GM12878 (cell line): Measurements from ENCODE around the gene STPG1. TPM values are rescaled to one million over a fixed set of nuclear protein-coding genes. Genes with fewer than 3 reads are reported as not detected.

ENCODE experiments used
- ATAC-seq: fragments of 200-7000 bp; cut with Tn5 transposase; 3 replicates; pipeline ENCODE4 v1.9.1; 2020; ENCODE audit warnings: mild to moderate bottlenecking, moderate library complexity
- BruUV-seq: library from RNA; stranded (reverse); fragments of 400-500 nt; replicated peaks from 2 replicates; lab custom pipeline; 2021; lab: Mats Ljungman, UMichigan
- CTCF ChIA-PET: fragments of 300-600 bp; sonication (Branson Sonifier 250); formaldehyde crosslinking; extraction: SDS; loops from one replicate; lab custom pipeline; 2021; ENCODE audit warnings: inconsistent platforms; lab: Yijun Ruan, JAX
- POLR2A ChIA-PET: fragments of 350-600 bp; formaldehyde crosslinking; extraction: SDS; loops from one replicate; lab custom pipeline; 2021; ENCODE audit warnings: inconsistent platforms; lab: Charles Lee
- RAD21 ChIA-PET: fragments of 300-600 bp; sonication (Branson Sonifier 250); formaldehyde crosslinking; loops from one replicate; lab custom pipeline; 2023; ENCODE audit warnings: antibody characterized with exemption; ENCODE audit not compliant: unreplicated experiment; lab: Charles Lee
- SMC1A ChIA-PET: fragments of 300-600 bp; sonication (Branson Sonifier 250); formaldehyde crosslinking; loops from one replicate; lab custom pipeline; 2023; ENCODE audit not compliant: unreplicated experiment, uncharacterized antibody; lab: Charles Lee
- DNase-seq: peaks from one replicate; pipeline ENCODE4 v3.0.0-alpha.2; 2011; ENCODE audit warnings: low read depth, low spot score
- FAIRE-seq: peaks from 3 replicates; lab custom pipeline; 2011; peaks lifted over from hg19 to GRCh38; lab: Jason Lieb, UNC
- H2AFZ ChIP-seq: 2 replicates; pipeline ENCODE4 v1.6.0; 2011; ENCODE audit warnings: low read depth, low read length, control low read depth; ENCODE audit not compliant: control insufficient read depth
- H3K27ac ChIP-seq: 2 replicates; pipeline ENCODE4 v1.5.1; 2011; ENCODE audit warnings: control low read depth; ENCODE audit not compliant: control insufficient read depth, insufficient read depth
- H3K27me3 ChIP-seq, 2 experiments: replicated peaks in 1 of 2; 2 replicates each; pipeline versions ENCODE4 v1.6.0 to v1.6.1; 2011; ENCODE audit warnings: low read length in 1 of 2; ENCODE audit not compliant: control insufficient read depth in 2 of 2, insufficient read depth in 2 of 2
- H3K36me3 ChIP-seq, 2 experiments: 2 replicates each; pipeline ENCODE4 v1.5.1; 2011; ENCODE audit warnings: low read length in 1 of 2; ENCODE audit not compliant: control insufficient read depth in 2 of 2, insufficient read depth in 2 of 2
- H3K4me1 ChIP-seq: 2 replicates; pipeline ENCODE4 v1.6.1; 2011; ENCODE audit warnings: mild to moderate bottlenecking, low read length, moderate library complexity, mixed read lengths; ENCODE audit not compliant: control insufficient read depth, insufficient read depth
- H3K4me2 ChIP-seq: 2 replicates; pipeline ENCODE4 v1.6.0; 2011; ENCODE audit warnings: control low read depth; ENCODE audit not compliant: control insufficient read depth, insufficient read depth
- H3K4me3 ChIP-seq: fragments of 200-600 bp; sonication (generic); 2 replicates; pipeline ENCODE4 v1.5.1; 2016
- H3K79me2 ChIP-seq: 2 replicates; pipeline ENCODE4 v1.6.0; 2011; ENCODE audit warnings: low read length; ENCODE audit not compliant: control insufficient read depth, insufficient read depth
- H3K9ac ChIP-seq: 2 replicates; pipeline ENCODE4 v1.8.0; 2011; ENCODE audit warnings: low read length, control low read depth, mixed read lengths; ENCODE audit not compliant: control insufficient read depth, insufficient read depth
- H3K9me3 ChIP-seq: replicated peaks from 3 replicates; pipeline ENCODE4 v1.5.1; 2011; ENCODE audit warnings: mild to moderate bottlenecking, low read length; ENCODE audit not compliant: control insufficient read depth, insufficient read depth
- H4K20me1 ChIP-seq: 2 replicates; pipeline ENCODE4 v1.6.0; 2011; ENCODE audit not compliant: control insufficient read depth, insufficient read depth
- CEBPZ ChIP-seq: fragments of 150-350 bp; IDR thresholded peaks from 2 replicates; pipeline ENCODE4 v1.6.1; 2016; ENCODE audit warnings: low read depth, low read length
- CHD1 ChIP-seq: IDR thresholded peaks from 2 replicates; pipeline ENCODE4 v1.6.1; 2012; ENCODE audit warnings: low read depth, low read length, improper control_type of control experiment
- MEF2B ChIP-seq: fragments of 450-650 bp; IDR thresholded peaks from 2 replicates; pipeline ENCODE4 v1.6.1; 2018; ENCODE audit warnings: mild to moderate bottlenecking, moderate library complexity; ENCODE audit not compliant: partially characterized antibody, poor library complexity, severe bottlenecking
- MTA2 ChIP-seq: fragments of 450-650 bp; IDR thresholded peaks from 2 replicates; pipeline ENCODE4 v1.6.1; 2016; ENCODE audit warnings: low read depth, mild to moderate bottlenecking, moderate library complexity
- NFYA ChIP-seq: IDR thresholded peaks from 2 replicates; pipeline ENCODE4 v1.6.1; 2011; ENCODE audit warnings: low read depth, mild to moderate bottlenecking, low read length, improper control_type of control experiment, borderline replicate concordance
- POU2F2 ChIP-seq: IDR thresholded peaks from 3 replicates; pipeline ENCODE4 v1.6.1; 2011; ENCODE audit warnings: low read depth, mild to moderate bottlenecking, low read length, borderline replicate concordance
- RAD51 ChIP-seq: fragments of 450-650 bp; IDR thresholded peaks from 2 replicates; pipeline ENCODE4 v1.6.1; 2016; ENCODE audit warnings: moderate library complexity, mild to moderate bottlenecking, inconsistent platforms
- SMARCA5 ChIP-seq: fragments of 450-650 bp; IDR thresholded peaks from 2 replicates; pipeline ENCODE4 v1.6.1; 2017; ENCODE audit warnings: mild to moderate bottlenecking
- SREBF1 ChIP-seq: IDR thresholded peaks from 2 replicates; pipeline ENCODE4 v1.6.1; 2012; ENCODE audit warnings: mild to moderate bottlenecking, low read length
- TBL1XR1 ChIP-seq: IDR thresholded peaks from 2 replicates; pipeline ENCODE4 v1.6.1; 2012; ENCODE audit warnings: low read depth, low read length, improper control_type of control experiment
- WGBS: methylation state at CpG from one replicate; pipeline ENCODE4 v1.1.6; 2016; ENCODE audit warnings: low lambda C conversion rate; ENCODE audit not compliant: insufficient replicate concordance, insufficient coverage; ENCODE audit errors: missing lambda C conversion rate; 5-methylcytosine and 5-hydroxymethylcytosine counted together
- in situ Hi-C: fragments of 300-500 bp; cut with MboI; formaldehyde crosslinking; loops from 9 replicates; pipeline ENCODE4 v1.14.3; 2018; ENCODE audit warnings: mixed read lengths
- intact Hi-C: fragments of 100-400 bp; cut with micrococcal nuclease; formaldehyde crosslinking; loops from one replicate; pipeline ENCODE4 v1.14.2; 2022; ENCODE audit not compliant: unreplicated experiment
- polyA plus RNA-seq, 11 experiments: library from polyadenylated mRNA; depleted of rRNA in 4 of 11; unstranded in 6 of 11; stranded (reverse) in 5 of 11; fragments of >200 nt; fragmentation: Nextera tagmentation in 4 of 11; fragmentation: Illumina TruSeq in 1 of 11; extraction: Ambion mirVana in 4 of 11; extraction: Trizol in 1 of 11; gene quantifications; 1 replicate in 1 of 11; 2 replicates in 10 of 11; pipeline versions ENCODE4 v1.2.1 to v1.2.3, GENCODE V29; 2011 to 2016; ENCODE audit warnings: inconsistent platforms in 2 of 11, missing spikeins in 2 of 11, low read depth in 1 of 11
- total RNA-seq, 4 experiments: library from RNA; depleted of rRNA in 3 of 4; stranded (reverse); fragments of >200 nt in 3 of 4; fragmentation: Illumina TruSeq in 1 of 4; extraction: Trizol in 1 of 4; gene quantifications; 2 replicates each; pipeline versions ENCODE4 v1.2.1 to v1.2.3, GENCODE V29; 2013 to 2021

The STPG1 gene
- total and polyA plus RNA-seq, 10 of the 15 experiments (the other 5 are each of a cell fraction or from before 2014, with no cell fraction given) = 0.22 to 2.6 (median 0.73) TPM

DNA sequence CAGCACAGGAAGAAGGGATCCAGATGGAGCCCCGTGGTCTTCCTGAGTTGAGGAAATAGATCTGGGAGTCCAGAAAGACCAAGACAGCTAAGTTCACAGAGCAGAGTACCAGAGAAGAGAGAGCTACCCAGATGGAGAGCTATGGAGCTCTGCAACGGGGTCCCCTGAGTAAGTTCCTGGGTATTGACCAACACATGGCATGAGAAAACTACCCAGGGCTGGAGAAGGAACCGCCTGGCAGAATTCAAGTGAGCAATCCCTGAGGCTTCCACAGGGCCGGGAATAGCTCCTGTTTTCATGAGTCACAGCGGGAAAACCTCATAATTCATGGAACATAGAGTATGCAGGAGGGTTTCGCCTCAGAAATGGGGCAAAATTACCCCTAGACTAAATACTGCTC lies 19.7 kb downstream of the STPG1 start:
- intact Hi-C loops = loop anchor here (5.0 kb wide), 3 partner anchors 243 to 432 kb away; no protein-coding TSS in a partner anchor
- FAIRE-seq = no peak

GRCh38 chr1:24392982-24393650 lies 20.5 kb downstream of the STPG1 start:
- POLR2A ChIA-PET = interaction anchor here (0.9 to 2.9 kb wide), 4 partner anchors 21 to 204 kb away, joined by 3 to 11 read pairs (median 6); no protein-coding TSS in a partner anchor
- SMC1A ChIA-PET = interaction anchor here (0.6 to 5.6 kb wide), 19 partner anchors 8 to 621 kb away, joined by 3 to 297 read pairs (median 4); partner anchors contain the start of genes NIPAL3 and STPG1
- BruUV-seq = no TSS peak
- H3K4me2 ChIP-seq = peak overlapping the region; percentile 79
- CTCF ChIA-PET = interaction anchor here (0.7 to 6.0 kb wide), 34 partner anchors 9 to 484 kb away, joined by 3 to 451 read pairs (median 6); partner anchors contain the start of genes NIPAL3 and STPG1
- FAIRE-seq = peak; percentile 31
- DNase-seq = no peak
- no peaks in the 10 kb centered on the region; the same call in 1 of the 2 replicates for H3K79me2 ChIP-seq
- H4K20me1 ChIP-seq = no peaks in the 10 kb centered on the region
- no peaks in the 10 kb centered on the region for H3K36me3 ChIP-seq
- RAD21 ChIA-PET = interaction anchor here (0.7 to 4.4 kb wide), 20 partner anchors 11 to 442 kb away, joined by 3 to 225 read pairs (median 6); partner anchors contain the start of gene NIPAL3
- no peaks in the 10 kb centered on the region for H3K9me3 ChIP-seq
- 33% methylated on average over 4 of the region's 4 CpGs for WGBS
- no peak overlapping the region for H3K9ac ChIP-seq
- peaks cover 18% of the 10 kb centered on the region for H3K4me1 ChIP-seq
- in situ Hi-C loops = loop anchor here (5.0 kb wide), 1 partner anchor 191 kb away; no protein-coding TSS in a partner anchor
- intact Hi-C loops = loop anchor here (1.0 to 5.0 kb wide), 5 partner anchors 194 to 431 kb away; no protein-coding TSS in a partner anchor
- no peaks in the 10 kb centered on the region; a peak in 1 of 4 replicates for H3K27me3 ChIP-seq
- H3K4me3 ChIP-seq = no peak overlapping the region
- ATAC-seq = peak; percentile 45
- H3K27ac ChIP-seq = peak overlapping the region; percentile 85
- TF ChIP-seq MTA2 (no peak), SMARCA5 (peak; percentile 60; the same call in 1 of the 2 replicates), POU2F2 (0 out of 3 replicates have a peak, but pooled peaks have one; percentile 31), CEBPZ (no peak), TBL1XR1 (0 out of 2 replicates have a peak, but pooled peaks have one; percentile 26)
- peak overlapping the region; percentile 36 for H2AFZ ChIP-seq

More for the DNA sequence above, 19.7 kb downstream of the STPG1 start:
- in situ Hi-C loops = loop anchor here (5.0 kb wide), 1 partner anchor 192 kb away; no protein-coding TSS in a partner anchor
- Histone ChIP-seq H3K9ac (no peak overlapping the region), H3K27me3 (no peaks in the 10 kb centered on the region), H3K4me1 (peaks cover 18% of the 10 kb centered on the region), H3K79me2 (no peaks in the 10 kb centered on the region; the same call in 1 of the 2 replicates), H3K9me3 (no peaks in the 10 kb centered on the region), H4K20me1 (no peaks in the 10 kb centered on the region), H3K27ac (no peak overlapping the region), H2AFZ (peak overlapping the region; percentile 35; the same call in 1 of the 2 replicates), H3K36me3 (no peaks in the 10 kb centered on the region), H3K4me3 (no peak overlapping the region), H3K4me2 (no peak overlapping the region)
- SMC1A ChIA-PET = interaction anchor here (0.8 to 5.6 kb wide), 13 partner anchors 9 to 242 kb away, joined by 3 to 297 read pairs (median 3); partner anchors contain the start of genes NIPAL3 and STPG1
- 62% methylated on average over 6 of the region's 6 CpGs for WGBS
- no peak for ATAC-seq
- DNase-seq = no peak
- TF ChIP-seq MEF2B = no peak
- TF ChIP-seq RAD51 = no peak
- TF ChIP-seq SREBF1 = no peak
- no peak for TF ChIP-seq CHD1
- no peak for TF ChIP-seq NFYA
- no TSS peak for BruUV-seq
- CTCF ChIA-PET = interaction anchor here (0.7 to 6.0 kb wide), 24 partner anchors 11 to 484 kb away, joined by 3 to 451 read pairs (median 6); partner anchors contain the start of genes NIPAL3 and STPG1
- RAD21 ChIA-PET = interaction anchor here (0.7 to 4.4 kb wide), 9 partner anchors 10 to 437 kb away, joined by 3 to 225 read pairs (median 9); partner anchors contain the start of gene NIPAL3
- POLR2A ChIA-PET = interaction anchor here (1.2 to 1.8 kb wide), 2 partner anchors 21 to 190 kb away, joined by 3 to 9 read pairs; no protein-coding TSS in a partner anchor
